NCI-H2107 (cell line): ENCODE measurements around the gene BEND3.

ENCODE experiments used
- DNase-seq: peaks from one replicate; lab custom pipeline; 2025; lab: John Stamatoyannopoulos, UW

Gene BEND3

GRCh38 chr6:107082045-107082444 lies 33.3 kb downstream of the BEND3 start:
- DNase-seq = no peak

GRCh38 chr6:107080036-107080435 lies 35.3 kb downstream of the BEND3 start:
- DNase-seq = no peak

- no peak for DNase-seq
Observed at GRCh38 chr6:107079429-107079828, 35.9 kb downstream of the BEND3 start.

GRCh38 chr6:107077710-107078109 lies 37.6 kb downstream of the BEND3 start:
- no peak for DNase-seq

- DNase-seq = no peak
Observed at GRCh38 chr6:107075951-107076381, 39.3 kb downstream of the BEND3 start.

- DNase-seq = no peak
Observed at GRCh38 chr6:107070686-107071085, 44.6 kb downstream of the BEND3 start.

GRCh38 chr6:107069631-107070548 lies 45.4 kb downstream of the BEND3 start:
- DNase-seq = no peak

GRCh38 chr6:107068691-107069630 lies 46.4 kb downstream of the BEND3 start:
- DNase-seq = no peak

GRCh38 chr6:107066697-107067659 lies 48.3 kb downstream of the BEND3 start:
- DNase-seq = no peak

- no peak for DNase-seq
Observed at GRCh38 chr6:107064579-107065065, 50.7 kb downstream of the BEND3 start.

- DNase-seq = no peak
Observed at GRCh38 chr6:107062691-107063090, 52.6 kb downstream of the BEND3 start.

GRCh38 chr6:107061125-107062020 lies 53.9 kb downstream of the BEND3 start:
- DNase-seq = no peak

GRCh38 chr6:107060704-107061103 lies 54.6 kb downstream of the BEND3 start:
- DNase-seq = no peak

- DNase-seq = no peak
Observed at GRCh38 chr6:107059606-107060005, 55.7 kb downstream of the BEND3 start.

- DNase-seq = no peak
Observed at GRCh38 chr6:107057679-107058078, 57.6 kb downstream of the BEND3 start.

- no peak for DNase-seq
Observed at GRCh38 chr6:107056796-107057195, 58.5 kb downstream of the BEND3 start.

GRCh38 chr6:107047807-107048206 lies 67.5 kb downstream of the BEND3 start:
- no peak for DNase-seq

- no peak for DNase-seq
Observed at GRCh38 chr6:107045826-107046675, 69.3 kb downstream of the BEND3 start.

- no peak for DNase-seq
Observed at GRCh38 chr6:107033126-107033525, 82.2 kb downstream of the BEND3 start.
